ENCODE data around the gene BMAL2.

Gene BMAL2

GRCh38 chr12:27355486-27355885 lies 22.9 kb downstream of the BMAL2 start:
- no peak for DNase-seq

GRCh38 chr12:27355979-27356378 lies 23.3 kb downstream of the BMAL2 start:
- DNase-seq: no peak

- no peak for DNase-seq
These were observed 27.1 kb downstream of the BMAL2 start for GRCh38 chr12:27359578-27360340.

DNA sequence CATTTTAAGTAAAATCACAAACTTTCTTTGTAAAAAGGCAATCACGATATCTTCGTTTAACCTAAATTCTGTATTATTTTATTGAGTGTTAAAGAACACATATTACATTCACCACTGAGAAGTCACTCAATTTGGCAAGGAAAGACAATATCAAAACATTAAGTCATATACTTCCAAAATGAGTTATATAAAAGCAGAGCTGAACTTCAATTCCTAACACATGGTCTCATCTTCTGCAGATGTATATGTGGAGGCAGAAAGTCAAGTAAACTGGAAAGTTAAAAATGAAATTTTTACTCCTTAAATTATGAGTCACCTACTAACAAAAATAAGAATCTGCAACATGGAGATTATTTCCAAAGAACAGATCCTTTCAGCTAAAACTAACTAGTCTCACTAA lies 28.7 kb downstream of the BMAL2 start:
- no peak for DNase-seq

- DNase-seq: no peak
These were observed 34.0 kb downstream of the BMAL2 start for GRCh38 chr12:27366621-27367020.

GRCh38 chr12:27367078-27367477 lies 34.4 kb downstream of the BMAL2 start:
- no peak for DNase-seq

GRCh38 chr12:27382171-27382795 lies 49.6 kb downstream of the BMAL2 start:
- no peak for DNase-seq

Measured in nucleus accumbens (tissue), 56 donors.